Mucosa of stomach (tissue), 1 donor: ENCODE results near the gene CENPT.

Experiments used
- H3K27me3 ChIP-seq: one replicate; pipeline ENCODE4 v1.7.0; 2013; ENCODE audit warnings: mild to moderate bottlenecking, low read length; ENCODE audit not compliant: control insufficient read depth, insufficient read depth
- H3K36me3 ChIP-seq: one replicate; pipeline ENCODE4 v1.7.0; 2013; ENCODE audit warnings: low read length; ENCODE audit not compliant: control insufficient read depth, insufficient read depth
- H3K4me1 ChIP-seq: one replicate; pipeline ENCODE4 v1.7.0; 2013; ENCODE audit warnings: mild to moderate bottlenecking, low read length; ENCODE audit not compliant: control insufficient read depth, insufficient read depth
- H3K4me3 ChIP-seq: one replicate; pipeline ENCODE4 v1.7.0; 2013; ENCODE audit warnings: low read length
- H3K9ac ChIP-seq: one replicate; pipeline ENCODE4 v1.7.0; 2013; ENCODE audit warnings: mild to moderate bottlenecking, low read length, moderate library complexity
- H3K9me3 ChIP-seq: one replicate; pipeline ENCODE4 v1.7.0; 2013; ENCODE audit warnings: mild to moderate bottlenecking, low read length, moderate library complexity; ENCODE audit not compliant: control insufficient read depth
- donor health status: Pancreatic carcinoma.

The CENPT gene

DNA sequence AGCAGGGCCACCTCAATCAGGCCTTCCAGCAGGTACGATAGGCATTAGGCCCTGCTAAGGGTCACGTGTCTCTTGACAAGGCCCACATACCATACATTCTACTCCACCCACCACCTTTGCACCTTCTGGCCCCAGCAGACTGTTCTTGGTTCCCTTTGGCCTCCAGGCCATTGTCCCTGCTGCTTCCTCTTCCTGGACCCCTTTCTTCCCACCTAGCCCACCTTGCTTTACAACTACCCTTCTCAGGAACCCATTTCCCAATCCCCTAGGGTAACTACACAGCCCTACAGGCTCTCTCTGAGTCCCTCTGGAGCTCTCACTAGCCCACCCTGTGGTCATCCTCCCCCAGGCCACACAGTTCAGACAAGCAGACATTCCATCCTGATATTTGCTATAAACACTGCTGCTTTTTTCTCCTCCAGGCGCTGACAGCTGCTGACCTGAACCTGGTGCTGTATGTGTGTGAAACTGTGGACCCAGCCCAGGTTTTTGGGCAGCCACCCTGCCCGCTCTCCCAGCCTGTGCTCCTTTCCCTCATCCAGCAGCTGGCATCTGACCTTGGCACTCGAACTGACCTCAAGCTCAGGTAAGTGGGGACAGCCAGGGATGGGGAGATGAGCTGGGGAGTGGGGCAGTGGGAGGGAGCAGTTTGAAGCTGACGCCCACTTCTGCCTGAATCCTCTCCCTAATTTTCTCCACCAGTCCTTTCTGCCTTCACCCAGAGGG, 35.8 kb upstream of the CENPT start:
- H3K27me3 ChIP-seq, result no peaks in the 10 kb centered on the region
- peaks cover 10% of the 10 kb centered on the region for H3K4me1 ChIP-seq
- peaks cover 44% of the 10 kb centered on the region for H3K36me3 ChIP-seq
- H3K4me3 ChIP-seq, result no peak overlapping the region
- no peaks in the 10 kb centered on the region for H3K9me3 ChIP-seq
- no peak overlapping the region for H3K9ac ChIP-seq

GRCh38 chr16:67882374-67883145, 35.1 kb upstream of the CENPT start:
- H3K9ac ChIP-seq, result no peak overlapping the region

GRCh38 chr16:67881621-67882161, 34.2 kb upstream of the CENPT start:
- Histone ChIP-seq H3K4me1 (peaks cover 10% of the 10 kb centered on the region), H3K36me3 (peaks cover 52% of the 10 kb centered on the region), H3K4me3 (no peak overlapping the region), H3K9ac (no peak overlapping the region), H3K9me3 (no peaks in the 10 kb centered on the region), H3K27me3 (no peaks in the 10 kb centered on the region)

More at GRCh38 chr16:67882374-67883145, 35.1 kb upstream of the CENPT start:
- no peaks in the 10 kb centered on the region for H3K27me3 ChIP-seq
- H3K4me1 ChIP-seq, result peaks cover 10% of the 10 kb centered on the region
- H3K9me3 ChIP-seq, result no peaks in the 10 kb centered on the region
- H3K36me3 ChIP-seq, result peaks cover 48% of the 10 kb centered on the region
- no peak overlapping the region for H3K4me3 ChIP-seq

DNA sequence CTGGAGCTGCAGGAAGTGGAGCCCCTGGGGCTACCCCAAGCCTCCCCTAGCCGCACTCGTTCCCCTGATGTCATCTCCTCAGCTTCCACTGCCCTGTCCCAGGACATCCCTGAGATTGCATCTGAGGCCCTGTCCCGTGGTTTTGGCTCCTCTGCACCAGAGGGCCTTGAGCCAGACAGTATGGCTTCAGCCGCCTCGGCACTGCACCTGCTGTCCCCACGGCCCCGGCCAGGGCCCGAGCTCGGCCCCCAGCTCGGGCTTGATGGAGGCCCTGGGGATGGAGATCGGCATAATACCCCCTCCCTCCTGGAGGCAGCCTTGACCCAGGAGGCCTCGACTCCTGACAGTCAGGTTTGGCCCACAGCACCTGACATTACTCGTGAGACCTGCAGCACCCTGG, 33.1 kb upstream of the CENPT start:
- Histone ChIP-seq H3K4me1 (peaks cover 10% of the 10 kb centered on the region), H3K36me3 (peaks cover 53% of the 10 kb centered on the region), H3K9ac (no peak overlapping the region), H3K4me3 (no peak overlapping the region), H3K27me3 (no peaks in the 10 kb centered on the region), H3K9me3 (no peaks in the 10 kb centered on the region)

DNA sequence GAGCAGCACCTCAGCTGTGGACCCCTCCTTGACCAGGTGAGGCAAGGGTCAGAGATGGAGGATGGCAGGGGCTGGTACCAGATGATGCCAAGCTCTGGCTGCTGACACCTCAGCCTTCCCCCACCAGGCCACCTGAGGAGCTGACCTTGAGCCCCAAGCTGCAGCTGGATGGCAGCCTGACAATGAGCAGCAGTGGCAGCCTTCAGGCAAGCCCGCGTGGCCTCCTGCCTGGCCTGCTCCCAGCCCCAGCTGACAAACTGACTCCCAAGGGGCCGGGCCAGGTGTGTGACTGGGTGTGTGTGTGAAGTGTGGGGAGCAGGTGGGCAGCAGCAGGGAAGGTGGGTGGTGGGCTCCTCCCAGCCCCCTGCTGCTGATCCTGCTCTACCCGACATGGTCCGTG, 32.4 kb upstream of the CENPT start:
- Histone ChIP-seq H3K4me1 (peaks cover 15% of the 10 kb centered on the region), H3K36me3 (peaks cover 53% of the 10 kb centered on the region), H3K4me3 (no peak overlapping the region), H3K9me3 (no peaks in the 10 kb centered on the region), H3K9ac (no peak overlapping the region), H3K27me3 (no peaks in the 10 kb centered on the region)

DNA sequence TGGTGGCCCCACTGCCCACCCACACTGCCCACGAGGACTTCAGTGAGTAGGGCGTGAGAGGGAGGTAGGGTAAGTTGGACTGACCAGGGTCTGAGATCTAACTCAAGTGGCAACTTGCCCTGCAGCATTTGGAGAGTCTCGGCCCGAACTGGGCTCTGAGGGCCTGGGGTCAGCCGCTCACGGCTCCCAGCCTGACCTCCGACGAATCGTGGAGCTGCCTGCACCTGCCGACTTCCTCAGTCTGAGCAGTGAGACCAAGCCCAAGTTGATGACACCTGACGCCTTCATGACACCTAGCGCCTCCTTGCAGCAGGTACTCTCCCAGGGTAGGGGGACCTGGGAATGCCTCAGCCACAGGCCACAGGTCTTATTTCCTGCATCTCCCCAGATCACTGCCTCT, 32.0 kb upstream of the CENPT start:
- no peak overlapping the region for H3K9ac ChIP-seq
- peaks cover 19% of the 10 kb centered on the region for H3K4me1 ChIP-seq
- H3K36me3 ChIP-seq, result peaks cover 53% of the 10 kb centered on the region
- no peak overlapping the region for H3K4me3 ChIP-seq
- H3K9me3 ChIP-seq, result no peaks in the 10 kb centered on the region
- no peaks in the 10 kb centered on the region for H3K27me3 ChIP-seq

- peaks cover 25% of the 10 kb centered on the region for H3K4me1 ChIP-seq
- no peak overlapping the region for H3K4me3 ChIP-seq
- peaks cover 53% of the 10 kb centered on the region for H3K36me3 ChIP-seq
- H3K27me3 ChIP-seq, result no peaks in the 10 kb centered on the region
- no peaks in the 10 kb centered on the region for H3K9me3 ChIP-seq
- no peak overlapping the region for H3K9ac ChIP-seq
Measured at GRCh38 chr16:67878846-67879245, 31.4 kb upstream of the CENPT start.

DNA sequence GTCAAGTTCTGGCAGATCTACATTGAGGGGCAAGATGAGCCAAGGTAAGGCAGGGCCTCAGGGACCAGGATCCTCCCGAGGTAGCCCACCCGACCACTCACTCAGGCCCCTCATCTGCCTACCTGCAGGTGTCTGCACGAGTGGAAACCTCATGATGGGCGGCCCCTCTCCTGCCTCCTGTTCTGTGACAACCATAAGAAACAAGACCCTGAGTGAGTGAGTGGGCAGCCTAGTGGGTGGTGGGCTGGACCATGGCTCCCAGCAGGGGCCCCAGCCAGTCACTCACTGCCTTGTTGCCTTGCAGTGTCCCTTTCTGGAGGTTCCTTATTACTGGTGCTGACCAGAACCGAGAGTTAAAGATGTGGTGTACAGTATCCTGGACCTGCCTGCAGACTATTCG, 30.7 kb upstream of the CENPT start:
- no peak overlapping the region for H3K4me3 ChIP-seq
- H3K4me1 ChIP-seq, result peaks cover 26% of the 10 kb centered on the region
- peaks cover 47% of the 10 kb centered on the region for H3K36me3 ChIP-seq

DNA sequence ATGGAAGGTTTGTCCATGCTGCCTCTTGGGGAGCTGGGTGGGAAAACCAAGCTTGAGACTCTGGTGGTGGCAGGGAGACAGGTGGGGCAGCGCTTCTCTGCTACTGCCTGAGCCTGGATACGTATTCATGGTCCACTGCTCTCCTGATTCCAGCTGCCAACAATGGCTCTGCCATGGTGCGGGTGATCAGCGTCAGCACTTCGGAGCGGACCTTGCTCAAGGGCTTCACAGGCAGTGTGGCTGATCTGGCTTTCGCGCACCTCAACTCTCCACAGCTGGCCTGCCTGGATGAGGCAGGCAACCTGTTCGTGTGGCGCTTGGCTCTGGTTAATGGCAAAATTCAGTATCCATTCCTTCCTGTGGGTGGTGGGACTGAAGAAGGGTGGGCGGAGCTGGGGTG, 29.6 kb upstream of the CENPT start:
- H3K27me3 ChIP-seq, result no peaks in the 10 kb centered on the region
- H3K4me3 ChIP-seq, result no peak overlapping the region
- no peak overlapping the region for H3K9ac ChIP-seq
- peaks cover 38% of the 10 kb centered on the region for H3K36me3 ChIP-seq
- peaks cover 26% of the 10 kb centered on the region for H3K4me1 ChIP-seq
- no peaks in the 10 kb centered on the region for H3K9me3 ChIP-seq

More for the DNA sequence above, 30.7 kb upstream of the CENPT start:
- no peak overlapping the region for H3K9ac ChIP-seq
- no peaks in the 10 kb centered on the region for H3K27me3 ChIP-seq
- no peaks in the 10 kb centered on the region for H3K9me3 ChIP-seq

GRCh38 chr16:67874372-67874771, 26.9 kb upstream of the CENPT start:
- H3K9ac ChIP-seq, result peak overlapping the region; percentile 93
- H3K36me3 ChIP-seq, result peaks cover 13% of the 10 kb centered on the region
- peak overlapping the region; percentile 95 for H3K4me3 ChIP-seq

GRCh38 chr16:67873435-67874370, 26.2 kb upstream of the CENPT start:
- Histone ChIP-seq H3K9ac (peak overlapping the region; percentile 93), H3K4me1 (peaks cover 24% of the 10 kb centered on the region), H3K9me3 (no peaks in the 10 kb centered on the region), H3K4me3 (peak overlapping the region; percentile 95), H3K36me3 (peaks cover 10% of the 10 kb centered on the region), H3K27me3 (no peaks in the 10 kb centered on the region)

More at GRCh38 chr16:67874372-67874771, 26.9 kb upstream of the CENPT start:
- H3K9me3 ChIP-seq, result no peaks in the 10 kb centered on the region
- peaks cover 24% of the 10 kb centered on the region for H3K4me1 ChIP-seq
- no peaks in the 10 kb centered on the region for H3K27me3 ChIP-seq
